A549 (cell line): ENCODE results near the gene CS. TPM values are rescaled to one million over a fixed set of nuclear protein-coding genes. Genes with fewer than 3 reads are reported as not detected.

Experiments used
- ATAC-seq, 2 experiments: fragments of 200-7000 bp in 1 of 2; fragments of >200 bp in 1 of 2; cut with Nextera tagmentation in 1 of 2; cut with Tn5 transposase in 1 of 2; 3 replicates each; pipeline versions ENCODE4 v1.8.0 to v1.9.1; 2018 to 2020; ENCODE audit warnings: mild to moderate bottlenecking in 1 of 2, moderate library complexity in 1 of 2
- CTCF ChIA-PET: fragments of 300-600 bp; sonication (Branson Sonifier 250); formaldehyde crosslinking; extraction: SDS; loops from one replicate; lab custom pipeline; 2021; ENCODE audit warnings: antibody characterized with exemption, inconsistent platforms; lab: Yijun Ruan, JAX
- POLR2A ChIA-PET: fragments of 350-600 bp; formaldehyde crosslinking; extraction: SDS; loops from one replicate; lab custom pipeline; 2021; ENCODE audit warnings: antibody characterized with exemption, inconsistent platforms; lab: Yijun Ruan, JAX
- DNase-seq, 2 experiments: peaks; one replicate each; pipeline versions ENCODE4 v3.0.0 to v3.0.0-alpha.2; 2011 to 2016; ENCODE audit warnings: low read depth in 1 of 2, low spot score in 1 of 2
- FAIRE-seq: peaks from 2 replicates; lab custom pipeline; 2011; peaks lifted over from hg19 to GRCh38; lab: Jason Lieb, UNC
- H3K27ac ChIP-seq, 2 experiments: fragments of >200 bp; sonication (Bioruptor Twin); formaldehyde crosslinking; 3 replicates each; pipeline ENCODE4 v1.5.1; 2016 to 2017
- H3K4me1 ChIP-seq: fragments of >200 bp; sonication (Bioruptor Twin); formaldehyde crosslinking; 3 replicates; pipeline ENCODE4 v1.6.1; 2016
- H3K4me2 ChIP-seq: fragments of >200 bp; sonication (Bioruptor Twin); formaldehyde crosslinking; 3 replicates; pipeline ENCODE4 v1.6.1; 2016
- H3K4me3 ChIP-seq: fragments of >200 bp; sonication (Bioruptor Twin); formaldehyde crosslinking; 3 replicates; pipeline ENCODE4 v1.5.1; 2016
- H3K9me3 ChIP-seq: fragments of >200 bp; sonication (Bioruptor Twin); formaldehyde crosslinking; 3 replicates; pipeline ENCODE4 v1.6.1; 2016
- BHLHE40 ChIP-seq: IDR thresholded peaks from 2 replicates; pipeline ENCODE4 v1.6.1; 2012; ENCODE audit warnings: low read depth, low read length, inconsistent platforms
- CHD2 ChIP-seq: fragments of 150-350 bp; IDR thresholded peaks from 2 replicates; pipeline ENCODE4 v1.6.1; 2014; ENCODE audit warnings: low read length; ENCODE audit not compliant: partially characterized antibody
- CHD4 ChIP-seq: fragments of 200-600 bp; sonication (generic); IDR thresholded peaks from 2 replicates; pipeline ENCODE4 v1.6.1; 2016; ENCODE audit warnings: antibody characterized with exemption, mild to moderate bottlenecking, borderline replicate concordance
- GATA3 ChIP-seq: IDR thresholded peaks from 2 replicates; pipeline ENCODE4 v1.6.1; 2012; ENCODE audit warnings: borderline replicate concordance
- HES2 ChIP-seq: fragments of >200 bp; sonication (Bioruptor Twin); formaldehyde crosslinking; IDR thresholded peaks from 2 replicates; pipeline ENCODE4 v1.6.1; 2016
- HEYL ChIP-seq: fragments of 250-450 bp; sonication (Bioruptor Pico); IDR thresholded peaks from 2 replicates; pipeline ENCODE4 v1.8.0; 2021; ENCODE audit warnings: mild to moderate bottlenecking, moderate library complexity
- HOXB13 ChIP-seq: fragments of 250-450 bp; sonication (Bioruptor Pico); IDR thresholded peaks from 2 replicates; pipeline ENCODE4 v1.5.0; 2020; ENCODE audit warnings: low read depth, mild to moderate bottlenecking, moderate library complexity
- HOXB5 ChIP-seq: fragments of 250-450 bp; sonication (Bioruptor Pico); IDR thresholded peaks from 2 replicates; pipeline ENCODE4 v1.5.0; 2020; ENCODE audit warnings: mild to moderate bottlenecking, moderate library complexity
- JUN ChIP-seq, 2 experiments: fragments of >200 bp; sonication (Bioruptor Twin); formaldehyde crosslinking; IDR thresholded peaks; 2 replicates in 1 of 2; 3 replicates in 1 of 2; pipeline ENCODE4 v1.6.1; 2016 to 2017
- JUNB ChIP-seq: fragments of >200 bp; sonication (Bioruptor Twin); formaldehyde crosslinking; IDR thresholded peaks from 2 replicates; pipeline ENCODE4 v1.6.1; 2016
- KDM1A ChIP-seq: fragments of 200-600 bp; sonication (generic); IDR thresholded peaks from 2 replicates; pipeline ENCODE4 v1.6.1; 2016; ENCODE audit warnings: low read depth, mild to moderate bottlenecking
- KDM5A ChIP-seq: fragments of 200-600 bp; sonication (generic); IDR thresholded peaks from 2 replicates; pipeline ENCODE4 v1.6.1; 2016; ENCODE audit warnings: antibody characterized with exemption, mild to moderate bottlenecking
- MAFK ChIP-seq: fragments of 450-650 bp; IDR thresholded peaks from 2 replicates; pipeline ENCODE4 v1.6.1; 2014; ENCODE audit not compliant: partially characterized antibody
- MAX ChIP-seq: IDR thresholded peaks from 2 replicates; pipeline ENCODE4 v1.6.1; 2012
- MYC ChIP-seq: IDR thresholded peaks from 2 replicates; pipeline ENCODE4 v1.6.1; 2012; ENCODE audit warnings: mild to moderate bottlenecking, inconsistent platforms, low read length, improper control_type of control experiment, borderline replicate concordance
- NFE2L2 ChIP-seq: fragments of 150-350 bp; conservative IDR thresholded peaks from 2 replicates; pipeline ENCODE4 v1.6.1; 2014; ENCODE audit warnings: low read length
- NPAS2 ChIP-seq: fragments of 250-450 bp; sonication (Bioruptor Pico); IDR thresholded peaks from 2 replicates; pipeline ENCODE4 v1.8.0; 2022; ENCODE audit warnings: mild to moderate bottlenecking, moderate library complexity, borderline replicate concordance
- NR3C1 ChIP-seq: fragments of >200 bp; sonication (Bioruptor Twin); formaldehyde crosslinking; IDR thresholded peaks from 3 replicates; pipeline ENCODE4 v1.6.1; 2017
- PBX3 ChIP-seq: IDR thresholded peaks from 2 replicates; pipeline ENCODE4 v1.6.1; 2012
- PHF8 ChIP-seq: fragments of 200-600 bp; sonication (generic); IDR thresholded peaks from 2 replicates; pipeline ENCODE4 v1.6.1; 2016; ENCODE audit warnings: low read depth, mild to moderate bottlenecking, antibody characterized with exemption, moderate library complexity, borderline replicate concordance
- POLR2AphosphoS2 ChIP-seq: conservative IDR thresholded peaks from 2 replicates; pipeline ENCODE4 v1.6.1; 2012; ENCODE audit warnings: low read length, improper control_type of control experiment, inconsistent platforms
- RARB ChIP-seq: fragments of 250-450 bp; sonication (Bioruptor Pico); IDR thresholded peaks from 2 replicates; pipeline ENCODE4 v1.8.0; 2021; ENCODE audit warnings: mild to moderate bottlenecking, moderate library complexity
- SMC3 ChIP-seq: fragments of >200 bp; sonication (Bioruptor Twin); formaldehyde crosslinking; IDR thresholded peaks from 3 replicates; pipeline ENCODE4 v1.6.1; 2018; ENCODE audit warnings: inconsistent platforms
- SREBF2 ChIP-seq: fragments of 450-650 bp; IDR thresholded peaks from 2 replicates; pipeline ENCODE4 v1.6.1; 2014; ENCODE audit warnings: mild to moderate bottlenecking, moderate library complexity
- USF2 ChIP-seq: fragments of 450-650 bp; IDR thresholded peaks from 2 replicates; pipeline ENCODE4 v1.6.1; 2014; ENCODE audit warnings: antibody characterized with exemption
- ZC3H11A ChIP-seq: fragments of 450-650 bp; IDR thresholded peaks from 2 replicates; pipeline ENCODE4 v1.6.1; 2014; ENCODE audit warnings: antibody characterized with exemption, mild to moderate bottlenecking
- ZFP36 ChIP-seq: fragments of 450-650 bp; IDR thresholded peaks from 2 replicates; pipeline ENCODE4 v1.6.1; 2014; ENCODE audit warnings: borderline replicate concordance; ENCODE audit not compliant: partially characterized antibody
- ZNF302 ChIP-seq: fragments of 250-450 bp; sonication (Bioruptor Pico); IDR thresholded peaks from 2 replicates; pipeline ENCODE4 v1.9.0; 2021; ENCODE audit warnings: inconsistent platforms, mild to moderate bottlenecking, moderate library complexity
- WGBS: methylation state at CpG from one replicate; pipeline ENCODE4 v1.1.6; 2017; ENCODE audit errors: missing lambda C conversion rate; 5-methylcytosine and 5-hydroxymethylcytosine counted together
- polyA plus RNA-seq, 4 experiments: library from polyadenylated mRNA; depleted of rRNA in 3 of 4; stranded (reverse); fragments of >200 nt; fragmentation: RNase III in 1 of 4; extraction: RNeasy Plus Mini Kit Qiagen cat#74134 plus additional on column Dnase treatment in 1 of 4; gene quantifications; 2 replicates in 3 of 4; 3 replicates in 1 of 4; pipeline ENCODE4 v1.2.3, GENCODE V29; 2011 to 2017
- TF ChIP-seq, protein P1 (sequence below): fragments of >200 bp; sonication (Bioruptor Twin); formaldehyde crosslinking; IDR thresholded peaks from 3 replicates; pipeline ENCODE4 v1.6.1; 2016
- TF ChIP-seq, protein P2 (sequence below): IDR thresholded peaks from 2 replicates; pipeline ENCODE4 v1.6.1; 2012; ENCODE audit warnings: low read depth, borderline replicate concordance
- TF ChIP-seq, protein P3 (sequence below): fragments of 250-450 bp; sonication (Bioruptor Pico); IDR thresholded peaks from 2 replicates; pipeline ENCODE4 v1.5.0; 2021; ENCODE audit warnings: mild to moderate bottlenecking, moderate library complexity, borderline replicate concordance
- TF ChIP-seq, protein P4 (sequence below): fragments of 150-350 bp; IDR thresholded peaks from 2 replicates; pipeline ENCODE4 v1.6.1; 2014; ENCODE audit warnings: low read depth, mild to moderate bottlenecking, low read length

Gene CS
- polyA plus RNA-seq, 2 of the 4 experiments (the other 2 are of a cell fraction) = 146 to 223 TPM

DNA sequence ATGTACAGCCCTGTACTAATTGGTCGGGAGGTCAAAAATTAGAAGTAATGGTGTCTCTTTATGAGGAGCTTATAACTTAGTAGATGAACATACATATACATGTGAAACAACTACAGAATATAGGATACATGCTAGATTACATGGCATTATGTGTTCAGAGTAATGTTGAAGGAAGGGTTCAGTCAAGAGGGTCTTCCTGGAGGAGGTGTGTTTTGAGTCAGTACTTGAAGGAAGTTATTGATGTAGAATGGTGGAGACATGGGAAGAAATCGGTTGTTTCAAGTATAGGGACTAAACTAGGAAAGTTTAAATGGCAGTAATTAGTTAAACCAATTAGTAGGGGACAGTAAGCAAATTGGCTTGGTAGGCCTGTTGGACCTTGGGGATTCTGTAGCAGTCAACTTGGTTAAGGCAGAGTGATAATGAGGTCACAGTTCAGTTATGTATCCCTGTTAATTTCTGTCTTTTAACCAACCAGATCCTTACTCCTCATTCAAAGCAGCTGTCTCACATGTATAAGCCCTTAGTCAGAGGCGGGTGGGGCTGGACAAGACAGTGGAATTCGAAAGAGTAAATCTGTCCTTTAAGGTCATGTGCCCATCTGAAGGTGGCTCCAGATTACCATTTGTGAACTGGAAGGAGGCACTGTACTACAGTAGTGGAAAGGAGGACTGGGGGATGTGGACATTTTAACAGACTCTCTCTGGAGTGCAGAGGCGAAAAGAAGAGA lies 38.5 kb downstream of the CS start (continued):
- TF ChIP-seq ZFP36 = peak; percentile 97
- no peak for TF ChIP-seq ZC3H11A
- no peak for TF ChIP-seq NR3C1
- TF ChIP-seq BHLHE40 = no peak
- 0 out of 2 replicates have a peak, but pooled peaks have one; percentile 37 for TF ChIP-seq HOXB13
- no peak for TF ChIP-seq SMC3
- TF ChIP-seq HOXB5 (CRISPR knock-in tag) = peak; percentile 48; the same call in 1 of the 2 replicates
- TF ChIP-seq USF2 = peak; percentile 85
- TF ChIP-seq MAFK = no peak
- TF ChIP-seq JUN (IDR thresholded peaks at IDR 0.05) = no peak; a peak in 2 of 5 replicates
- TF ChIP-seq, protein P1, sequence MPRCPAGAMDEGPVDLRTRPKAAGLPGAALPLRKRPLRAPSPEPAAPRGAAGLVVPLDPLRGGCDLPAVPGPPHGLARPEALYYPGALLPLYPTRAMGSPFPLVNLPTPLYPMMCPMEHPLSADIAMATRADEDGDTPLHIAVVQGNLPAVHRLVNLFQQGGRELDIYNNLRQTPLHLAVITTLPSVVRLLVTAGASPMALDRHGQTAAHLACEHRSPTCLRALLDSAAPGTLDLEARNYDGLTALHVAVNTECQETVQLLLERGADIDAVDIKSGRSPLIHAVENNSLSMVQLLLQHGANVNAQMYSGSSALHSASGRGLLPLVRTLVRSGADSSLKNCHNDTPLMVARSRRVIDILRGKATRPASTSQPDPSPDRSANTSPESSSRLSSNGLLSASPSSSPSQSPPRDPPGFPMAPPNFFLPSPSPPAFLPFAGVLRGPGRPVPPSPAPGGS = no peak
- TF ChIP-seq NPAS2 (CRISPR knock-in tag) = no peak
- no peak for TF ChIP-seq GATA3
- TF ChIP-seq HEYL = no peak
- no peak for TF ChIP-seq CHD2
- TF ChIP-seq HES2 = no peak
- no peak for TF ChIP-seq NFE2L2
- TF ChIP-seq PBX3 = no peak
- TF ChIP-seq JUNB = 0 out of 2 replicates have a peak, but pooled peaks have one; percentile 17
- TF ChIP-seq ZNF302 (CRISPR knock-in tag) = no peak
- no peak for TF ChIP-seq MYC
- no peak for TF ChIP-seq KDM1A
- TF ChIP-seq MAX = peak; percentile 69

- ATAC-seq = no peak
- Histone ChIP-seq H3K27ac (peak overlapping the region; percentile 82 to 86), H3K4me1 (peaks cover 46% of the 10 kb centered on the region), H3K4me3 (no peak overlapping the region), H3K4me2 (peak overlapping the region; percentile 61; the same call in 2 of the 3 replicates), H3K9me3 (no peaks in the 10 kb centered on the region)
- no peak for FAIRE-seq
- no peak for DNase-seq
- 84% methylated on average over 3 of the region's 3 CpGs for WGBS
- POLR2A ChIA-PET = no interaction called here
- CTCF ChIA-PET = interaction anchor here (2.9 to 9.6 kb wide), 4 partner anchors 13 to 203 kb away, joined by 8 to 101 read pairs (median 42); partner anchors contain the start of gene SMARCC2
- TF ChIP-seq SREBF2 = no peak
- TF ChIP-seq RARB = no peak
- TF ChIP-seq PHF8 = no peak
- TF ChIP-seq, protein P2, sequence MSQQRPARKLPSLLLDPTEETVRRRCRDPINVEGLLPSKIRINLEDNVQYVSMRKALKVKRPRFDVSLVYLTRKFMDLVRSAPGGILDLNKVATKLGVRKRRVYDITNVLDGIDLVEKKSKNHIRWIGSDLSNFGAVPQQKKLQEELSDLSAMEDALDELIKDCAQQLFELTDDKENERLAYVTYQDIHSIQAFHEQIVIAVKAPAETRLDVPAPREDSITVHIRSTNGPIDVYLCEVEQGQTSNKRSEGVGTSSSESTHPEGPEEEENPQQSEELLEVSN = no peak
- no peak for TF ChIP-seq MAFK
- no peak for TF ChIP-seq BHLHE40
- TF ChIP-seq ZC3H11A = no peak
- TF ChIP-seq, protein P3, sequence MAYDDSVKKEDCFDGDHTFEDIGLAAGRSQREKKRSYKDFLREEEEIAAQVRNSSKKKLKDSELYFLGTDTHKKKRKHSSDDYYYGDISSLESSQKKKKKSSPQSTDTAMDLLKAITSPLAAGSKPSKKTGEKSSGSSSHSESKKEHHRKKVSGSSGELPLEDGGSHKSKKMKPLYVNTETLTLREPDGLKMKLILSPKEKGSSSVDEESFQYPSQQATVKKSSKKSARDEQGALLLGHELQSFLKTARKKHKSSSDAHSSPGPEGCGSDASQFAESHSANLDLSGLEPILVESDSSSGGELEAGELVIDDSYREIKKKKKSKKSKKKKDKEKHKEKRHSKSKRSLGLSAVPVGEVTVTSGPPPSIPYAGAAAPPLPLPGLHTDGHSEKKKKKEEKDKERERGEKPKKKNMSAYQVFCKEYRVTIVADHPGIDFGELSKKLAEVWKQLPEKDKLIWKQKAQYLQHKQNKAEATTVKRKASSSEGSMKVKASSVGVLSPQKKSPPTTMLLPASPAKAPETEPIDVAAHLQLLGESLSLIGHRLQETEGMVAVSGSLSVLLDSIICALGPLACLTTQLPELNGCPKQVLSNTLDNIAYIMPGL (CRISPR knock-in tag) = no peak
- no peak for TF ChIP-seq CHD4
- TF ChIP-seq PBX3 = no peak
- TF ChIP-seq, protein P4, sequence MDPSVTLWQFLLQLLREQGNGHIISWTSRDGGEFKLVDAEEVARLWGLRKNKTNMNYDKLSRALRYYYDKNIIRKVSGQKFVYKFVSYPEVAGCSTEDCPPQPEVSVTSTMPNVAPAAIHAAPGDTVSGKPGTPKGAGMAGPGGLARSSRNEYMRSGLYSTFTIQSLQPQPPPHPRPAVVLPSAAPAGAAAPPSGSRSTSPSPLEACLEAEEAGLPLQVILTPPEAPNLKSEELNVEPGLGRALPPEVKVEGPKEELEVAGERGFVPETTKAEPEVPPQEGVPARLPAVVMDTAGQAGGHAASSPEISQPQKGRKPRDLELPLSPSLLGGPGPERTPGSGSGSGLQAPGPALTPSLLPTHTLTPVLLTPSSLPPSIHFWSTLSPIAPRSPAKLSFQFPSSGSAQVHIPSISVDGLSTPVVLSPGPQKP = no peak
- TF ChIP-seq KDM5A = no peak
- TF ChIP-seq JUNB = no peak
- no peak for TF ChIP-seq GATA3
- no peak for TF ChIP-seq POLR2AphosphoS2
Observed at GRCh38 chr12:56260921-56261320, 39.2 kb downstream of the CS start.
